ENCODE data around the gene TRDN. TPM values are rescaled to one million over a fixed set of nuclear protein-coding genes. Genes with fewer than 3 reads are reported as not detected.
"Not testable (repeated sequence)": the region's sequence is repeated elsewhere in the genome, so short reads cannot be mapped to it uniquely, and the experiment has no call there.

The TRDN gene
- total RNA-seq, 1 donor from 2014 or later: not detected

DNA sequence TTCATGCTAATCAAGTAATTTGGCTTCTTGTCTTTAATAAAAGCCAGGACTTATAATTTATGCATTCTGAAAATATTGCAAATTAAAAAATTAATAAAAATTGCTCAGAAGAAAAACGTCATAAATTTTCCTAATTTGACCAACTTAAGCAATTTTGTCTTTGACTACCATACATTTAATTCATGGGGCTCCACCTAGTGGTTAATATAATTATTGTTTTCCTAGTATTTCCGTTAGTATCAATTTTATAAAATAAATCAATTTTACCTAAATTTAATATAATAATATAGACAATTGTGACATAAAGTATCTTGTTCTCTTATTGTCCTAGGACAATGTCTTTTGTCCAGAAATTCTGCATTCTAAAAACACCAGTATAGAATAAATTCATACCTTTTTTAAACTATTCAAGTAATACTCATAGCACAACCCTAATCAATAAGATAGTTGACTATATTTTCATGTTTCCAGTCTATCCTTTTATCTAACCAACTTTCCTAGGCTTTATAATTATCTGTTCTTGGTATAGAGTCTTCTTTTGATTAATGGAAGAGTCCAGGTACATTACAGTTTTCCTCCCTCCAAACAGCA, 319.9 kb downstream of the TRDN start:
- no peaks in the 10 kb centered on the region for H3K36me3 ChIP-seq
- H3K4me3 ChIP-seq: no peak overlapping the region
- no peaks in the 10 kb centered on the region for H3K27me3 ChIP-seq
- no peaks in the 10 kb centered on the region for H3K9me3 ChIP-seq
- intact Hi-C loops (cut with DNase I): loop anchor here (5.0 kb wide), 1 partner anchor 585 kb away; no protein-coding TSS in a partner anchor
- H3K4me1 ChIP-seq: no peaks in the 10 kb centered on the region
- TF ChIP-seq, protein P1, sequence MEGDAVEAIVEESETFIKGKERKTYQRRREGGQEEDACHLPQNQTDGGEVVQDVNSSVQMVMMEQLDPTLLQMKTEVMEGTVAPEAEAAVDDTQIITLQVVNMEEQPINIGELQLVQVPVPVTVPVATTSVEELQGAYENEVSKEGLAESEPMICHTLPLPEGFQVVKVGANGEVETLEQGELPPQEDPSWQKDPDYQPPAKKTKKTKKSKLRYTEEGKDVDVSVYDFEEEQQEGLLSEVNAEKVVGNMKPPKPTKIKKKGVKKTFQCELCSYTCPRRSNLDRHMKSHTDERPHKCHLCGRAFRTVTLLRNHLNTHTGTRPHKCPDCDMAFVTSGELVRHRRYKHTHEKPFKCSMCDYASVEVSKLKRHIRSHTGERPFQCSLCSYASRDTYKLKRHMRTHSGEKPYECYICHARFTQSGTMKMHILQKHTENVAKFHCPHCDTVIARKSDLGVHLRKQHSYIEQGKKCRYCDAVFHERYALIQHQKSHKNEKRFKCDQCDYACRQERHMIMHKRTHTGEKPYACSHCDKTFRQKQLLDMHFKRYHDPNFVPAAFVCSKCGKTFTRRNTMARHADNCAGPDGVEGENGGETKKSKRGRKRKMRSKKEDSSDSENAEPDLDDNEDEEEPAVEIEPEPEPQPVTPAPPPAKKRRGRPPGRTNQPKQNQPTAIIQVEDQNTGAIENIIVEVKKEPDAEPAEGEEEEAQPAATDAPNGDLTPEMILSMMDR (IDR thresholded peaks at IDR 0.05): peak in 2 of 3 experiments; percentile 34 to 43
- no peak overlapping the region for H3K27ac ChIP-seq
- DNase-seq (ENCODE audit: low spot score in 2 of 2): no peak

GRCh38 chr6:123314459-123314858, 322.3 kb downstream of the TRDN start:
- H3K27me3 ChIP-seq; H3K27ac ChIP-seq; DNase-seq (ENCODE audit: low spot score in 2 of 2); intact Hi-C loops (cut with DNase I); H3K4me1 ChIP-seq; H3K36me3 ChIP-seq; H3K9me3 ChIP-seq; H3K4me3 ChIP-seq: not testable (repeated sequence)

GRCh38 chr6:123309130-123309529, 327.6 kb downstream of the TRDN start:
- TF ChIP-seq, protein P1 (IDR thresholded peaks at IDR 0.05): no peak
- Histone ChIP-seq H3K4me1 (no peaks in the 10 kb centered on the region), H3K27me3 (no peaks in the 10 kb centered on the region), H3K27ac (no peak overlapping the region), H3K9me3 (no peaks in the 10 kb centered on the region), H3K4me3 (no peak overlapping the region), H3K36me3 (no peaks in the 10 kb centered on the region)
- intact Hi-C loops (cut with DNase I): no loop called here
- DNase-seq (ENCODE audit: low spot score in 2 of 2): no peak

DNA sequence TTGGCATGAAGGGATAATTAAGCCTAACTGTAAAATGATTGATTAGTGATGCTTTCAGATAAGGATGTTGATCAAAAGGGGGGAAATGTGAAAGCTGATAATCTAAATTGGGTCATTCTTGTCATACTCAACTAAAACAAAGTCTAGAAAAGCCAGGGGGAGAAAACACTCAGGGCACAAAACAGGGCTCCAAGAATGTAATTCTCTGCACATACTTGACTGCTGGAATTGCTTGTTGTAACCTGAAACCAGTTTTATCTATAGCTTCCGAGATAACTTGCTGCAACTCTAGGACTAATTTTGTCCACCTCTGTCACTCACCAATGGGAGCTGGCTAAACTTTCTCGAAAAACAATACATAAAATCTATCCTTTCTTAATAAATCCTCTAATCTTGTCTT, 330.4 kb downstream of the TRDN start:
- no peaks in the 10 kb centered on the region for H3K9me3 ChIP-seq
- TF ChIP-seq, protein P1 (IDR thresholded peaks at IDR 0.05): no peak
- no peak overlapping the region for H3K27ac ChIP-seq
- H3K4me1 ChIP-seq: no peaks in the 10 kb centered on the region
- no peak for DNase-seq (ENCODE audit: low spot score in 2 of 2)
- H3K4me3 ChIP-seq: no peak overlapping the region
- intact Hi-C loops (cut with DNase I): no loop called here
- no peaks in the 10 kb centered on the region for H3K36me3 ChIP-seq
- H3K27me3 ChIP-seq: no peaks in the 10 kb centered on the region

DNA sequence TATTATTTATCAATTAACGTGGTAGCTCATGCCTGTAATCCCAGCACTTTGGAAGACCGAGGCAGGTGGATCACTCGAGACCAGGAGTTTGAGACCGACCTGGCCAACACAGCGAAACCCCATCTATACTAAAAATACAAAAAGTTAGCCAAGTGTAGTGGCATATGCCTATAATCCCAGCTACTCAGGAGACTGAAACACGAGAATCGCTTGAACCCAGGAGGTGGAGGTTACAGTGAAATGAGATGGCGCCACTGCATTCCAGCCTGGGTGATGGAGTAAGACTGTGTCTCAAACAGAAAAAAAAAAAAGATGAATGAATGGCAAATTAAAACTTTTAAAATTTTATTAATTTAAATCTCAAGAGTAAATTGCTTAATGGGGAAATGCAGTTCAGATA, 341.1 kb downstream of the TRDN start:
- Histone ChIP-seq H3K36me3 (no peaks in the 10 kb centered on the region), H3K4me1 (no peaks in the 10 kb centered on the region), H3K27me3 (no peaks in the 10 kb centered on the region), H3K9me3 (no peaks in the 10 kb centered on the region), H3K4me3 (no peak overlapping the region), H3K27ac (no peak overlapping the region)
- TF ChIP-seq, protein P1 (IDR thresholded peaks at IDR 0.05): no peak
- intact Hi-C loops (cut with DNase I): no loop called here
- DNase-seq (ENCODE audit: low spot score in 2 of 2): no peak

DNA sequence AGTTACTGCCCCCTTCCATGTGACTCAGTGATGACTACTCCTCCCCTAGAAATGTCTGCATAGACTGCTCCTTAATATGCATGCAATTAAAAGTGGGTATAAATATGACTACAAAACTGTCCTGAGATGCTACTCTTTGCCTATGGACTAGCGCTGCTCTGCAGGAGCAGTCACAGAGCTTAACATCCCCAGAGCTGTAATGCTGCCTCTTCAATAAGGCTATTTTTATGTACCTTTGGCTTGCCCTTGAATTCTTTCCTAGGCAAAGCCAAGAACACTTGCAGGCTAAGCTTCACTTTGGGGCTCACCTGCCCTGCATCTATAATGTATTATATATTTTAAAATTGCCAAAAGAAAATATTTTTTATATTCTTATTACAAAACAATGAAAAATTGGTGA, 341.6 kb downstream of the TRDN start:
- intact Hi-C loops (cut with DNase I): no loop called here
- Histone ChIP-seq H3K4me1 (no peaks in the 10 kb centered on the region), H3K27ac (no peak overlapping the region), H3K9me3 (no peaks in the 10 kb centered on the region), H3K36me3 (no peaks in the 10 kb centered on the region), H3K4me3 (no peak overlapping the region), H3K27me3 (no peaks in the 10 kb centered on the region)
- TF ChIP-seq, protein P1 (IDR thresholded peaks at IDR 0.05): no peak
- DNase-seq (ENCODE audit: low spot score in 2 of 2): no peak

Data from ascending aorta (tissue), 2 donors.